Gastrocnemius medialis (tissue), 4 donors: Measurements from ENCODE around the gene KCNH2. TPM values are rescaled to one million over a fixed set of nuclear protein-coding genes. Genes with fewer than 3 reads are reported as not detected.

ENCODE experiments used
- ATAC-seq, 2 donors: fragments of 150-250 bp; one replicate each; pipeline ENCODE4 v1.9.1; 2016
- DNase-seq, 2 donors: peaks; one replicate each; pipeline ENCODE4 v3.0.0-alpha.2; 2019
- H3K27ac ChIP-seq, 4 donors: fragments of 200-600 bp; sonication (generic); 1 replicate in 1 of 4; 2 replicates in 3 of 4; pipeline ENCODE4 v1.5.1; 2016 to 2018; ENCODE audit warnings: mild to moderate bottlenecking in 2 of 4, moderate library complexity in 1 of 4
- H3K27me3 ChIP-seq, 3 donors: fragments of 200-600 bp; sonication (generic) in 2 of 3; 1 replicate in 1 of 3; 2 replicates in 2 of 3; pipeline versions ENCODE4 v1.5.1 to v1.6.0; 2016 to 2019; ENCODE audit warnings: mild to moderate bottlenecking in 1 of 3, moderate library complexity in 1 of 3
- H3K36me3 ChIP-seq, 2 donors: fragments of 200-600 bp; sonication (generic) in 1 of 2; one replicate each; pipeline ENCODE4 v1.5.1; 2017 to 2018
- H3K4me1 ChIP-seq, 2 donors: fragments of 200-600 bp; sonication (generic) in 1 of 2; one replicate each; pipeline ENCODE4 v1.5.1; 2016 to 2017; ENCODE audit warnings: mild to moderate bottlenecking in 2 of 2
- H3K4me3 ChIP-seq, 4 donors: fragments of 200-600 bp; sonication (generic) in 3 of 4; 1 replicate in 1 of 4; 2 replicates in 3 of 4; pipeline ENCODE4 v1.5.1; 2016 to 2019; ENCODE audit warnings: mild to moderate bottlenecking in 2 of 4
- H3K9me3 ChIP-seq, 3 donors: fragments of 200-600 bp; sonication (generic) in 2 of 3; 1 replicate in 1 of 3; 2 replicates in 2 of 3; pipeline ENCODE4 v1.5.1; 2016 to 2019
- POLR2A ChIP-seq, 2 donors: fragments of 450-650 bp; IDR thresholded peaks; one replicate each; pipeline ENCODE4 v1.6.1; 2017; ENCODE audit warnings: antibody characterized with exemption in 2 of 2, mild to moderate bottlenecking in 2 of 2, moderate library complexity in 2 of 2
- in situ Hi-C, 4 donors: fragments of 200-750 bp; cut with MboI; loops; one replicate each; pipeline versions ENCODE4 v1.15.0 to v1.8.0; 2017; ENCODE audit warnings: low sequenced_read_pairs in 4 of 4
- intact Hi-C: fragments of 100-400 bp; cut with DNase I; formaldehyde crosslinking; loops from one replicate; pipeline ENCODE4 v1.15.1; 2023; ENCODE audit warnings: low total_unique reads
- total RNA-seq, 4 donors: library from RNA; depleted of rRNA; stranded (reverse); fragments of >200 nt; gene quantifications; one replicate each; pipeline versions ENCODE4 v1.1.0 to v1.2.3, GENCODE V29; 2016
- TF ChIP-seq, protein P1 (sequence below), 5 experiments: fragments of 450-650 bp in 3 of 5; fragments of 200-600 bp in 2 of 5; sonication (generic) in 2 of 5; IDR thresholded peaks in 4 of 5; conservative IDR thresholded peaks in 1 of 5; 1 replicate in 4 of 5; 2 replicates in 1 of 5; pipeline ENCODE4 v1.5.1; 2016 to 2019; ENCODE audit warnings: antibody characterized with exemption in 5 of 5, mild to moderate bottlenecking in 3 of 5, moderate library complexity in 3 of 5

The KCNH2 gene
- total RNA-seq, 4 donors from 2014 or later = 0.19 to 1.00 (median 0.46) TPM; not detected in 1

DNA sequence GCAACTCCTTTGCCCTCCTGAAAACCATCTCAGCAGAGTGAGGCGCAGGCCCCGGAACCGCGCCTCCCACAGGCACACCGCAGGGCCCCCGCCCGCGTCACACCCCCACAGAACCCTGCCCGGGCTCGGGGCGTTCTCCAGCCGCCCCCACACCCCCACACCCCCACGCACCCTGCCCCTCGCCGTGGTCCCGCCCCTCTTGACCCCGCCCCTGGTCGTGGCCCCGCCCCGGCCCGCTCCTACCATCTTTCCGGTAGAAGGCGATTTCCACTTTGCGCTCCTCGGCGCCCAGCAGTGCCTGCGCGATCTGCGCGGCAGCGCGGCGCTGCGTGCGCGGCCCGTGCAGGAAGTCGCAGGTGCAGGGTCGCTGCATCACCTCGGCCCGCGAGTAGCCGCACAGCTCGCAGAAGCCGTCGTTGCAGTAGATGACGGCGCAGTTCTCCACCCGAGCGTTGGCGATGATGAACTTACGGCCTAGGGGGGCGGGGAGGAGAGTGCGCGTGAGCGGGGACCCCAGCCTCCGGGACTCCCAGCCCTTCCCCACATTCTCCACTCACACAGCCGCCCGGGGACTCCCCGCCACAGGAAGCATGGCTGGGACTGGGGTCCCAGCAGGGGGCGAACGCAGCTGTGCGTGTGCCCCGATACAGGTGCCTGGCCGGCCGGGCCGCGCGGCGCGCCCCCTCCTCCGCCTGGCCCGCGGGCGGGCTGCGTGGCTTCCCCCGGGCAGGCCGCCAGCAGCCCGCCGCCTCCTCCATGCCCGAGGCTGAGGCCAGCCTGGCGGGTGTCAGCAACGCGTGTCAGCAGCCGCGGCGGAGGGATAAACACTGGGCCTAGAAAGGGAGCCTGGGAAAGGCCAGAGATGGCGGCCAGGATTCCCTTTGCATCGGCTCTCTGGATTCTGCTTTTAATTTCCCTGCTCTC, 3.4 kb downstream of the KCNH2 start:
- ATAC-seq (no peak), DNase-seq (no peak)
- H3K4me1 ChIP-seq = peaks cover 6 to 26% of the 10 kb centered on the region in 2 donors

DNA sequence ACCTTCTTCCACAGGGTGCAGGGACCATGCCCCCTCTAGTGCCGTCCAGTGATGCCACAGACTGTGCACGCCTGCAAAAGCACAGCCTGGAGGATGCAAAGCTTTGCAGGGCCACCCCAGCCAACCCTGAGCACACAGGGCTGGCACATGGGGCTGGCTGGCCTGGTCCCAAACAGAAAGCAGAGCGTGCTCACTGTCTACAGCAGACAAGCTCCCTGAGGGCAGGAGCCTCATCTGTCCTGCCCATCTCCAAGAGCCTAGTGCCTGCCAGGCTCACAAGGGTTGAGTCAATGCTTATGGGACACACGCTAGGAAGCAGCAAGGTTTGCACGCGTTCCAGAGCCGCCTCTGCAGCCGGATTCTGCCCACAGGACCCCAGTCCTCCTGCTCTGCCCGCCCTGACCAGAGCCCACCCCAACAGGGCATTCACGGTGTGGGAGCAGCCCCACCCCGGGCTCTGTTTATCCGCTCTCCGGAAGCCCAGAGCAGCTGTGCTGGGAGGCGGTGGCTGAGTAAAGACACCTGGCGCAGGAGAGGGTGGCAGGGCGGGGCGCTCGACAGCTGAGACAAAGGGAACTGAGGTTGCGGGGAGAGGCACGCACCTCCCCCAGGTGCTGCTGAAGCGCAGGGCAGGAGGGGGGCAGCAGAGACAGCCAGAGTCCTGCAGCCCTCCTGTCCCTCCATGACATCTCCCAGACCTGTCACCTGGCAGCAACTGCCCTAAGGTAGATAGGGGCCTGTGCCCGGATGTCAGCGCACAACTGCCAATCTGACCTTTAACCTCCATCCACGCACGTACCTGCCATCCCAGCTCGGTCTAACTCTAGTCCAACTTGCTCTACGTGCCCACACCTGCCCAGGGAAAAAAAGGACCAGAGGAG, 4.3 kb downstream of the KCNH2 start:
- Histone ChIP-seq H3K27me3 (peaks cover 46 to 64% (median 47%) of the 10 kb centered on the region in 3 donors), H3K4me3 (no peak overlapping the region), H3K36me3 (no peaks in the 10 kb centered on the region), H3K27ac (no peak overlapping the region), H3K4me1 (peaks cover 8 to 34% of the 10 kb centered on the region in 2 donors), H3K9me3 (no peaks in the 10 kb centered on the region)
- intact Hi-C loops (no loop called here), in situ Hi-C loops (no loop called here)
- DNase-seq (no peak), ATAC-seq (no peak)
- TF ChIP-seq, protein P1, sequence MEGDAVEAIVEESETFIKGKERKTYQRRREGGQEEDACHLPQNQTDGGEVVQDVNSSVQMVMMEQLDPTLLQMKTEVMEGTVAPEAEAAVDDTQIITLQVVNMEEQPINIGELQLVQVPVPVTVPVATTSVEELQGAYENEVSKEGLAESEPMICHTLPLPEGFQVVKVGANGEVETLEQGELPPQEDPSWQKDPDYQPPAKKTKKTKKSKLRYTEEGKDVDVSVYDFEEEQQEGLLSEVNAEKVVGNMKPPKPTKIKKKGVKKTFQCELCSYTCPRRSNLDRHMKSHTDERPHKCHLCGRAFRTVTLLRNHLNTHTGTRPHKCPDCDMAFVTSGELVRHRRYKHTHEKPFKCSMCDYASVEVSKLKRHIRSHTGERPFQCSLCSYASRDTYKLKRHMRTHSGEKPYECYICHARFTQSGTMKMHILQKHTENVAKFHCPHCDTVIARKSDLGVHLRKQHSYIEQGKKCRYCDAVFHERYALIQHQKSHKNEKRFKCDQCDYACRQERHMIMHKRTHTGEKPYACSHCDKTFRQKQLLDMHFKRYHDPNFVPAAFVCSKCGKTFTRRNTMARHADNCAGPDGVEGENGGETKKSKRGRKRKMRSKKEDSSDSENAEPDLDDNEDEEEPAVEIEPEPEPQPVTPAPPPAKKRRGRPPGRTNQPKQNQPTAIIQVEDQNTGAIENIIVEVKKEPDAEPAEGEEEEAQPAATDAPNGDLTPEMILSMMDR (IDR thresholded peaks at IDR 0.05 in 4 of 5, conservative IDR thresholded peaks at IDR 0.05 in 1 of 5) = no peak
- no peak for TF ChIP-seq POLR2A (IDR thresholded peaks at IDR 0.05)

More for the DNA sequence above, 3.4 kb downstream of the KCNH2 start:
- intact Hi-C loops (no loop called here), in situ Hi-C loops (loop anchor here in 3 of 4 donors (25.0 kb wide), 1 partner anchor 187 kb away; no protein-coding TSS in a partner anchor)
- peak overlapping the region; percentile 24 to 40 (median 29) for H3K4me3 ChIP-seq
- no peaks in the 10 kb centered on the region for H3K36me3 ChIP-seq
- no peaks in the 10 kb centered on the region for H3K9me3 ChIP-seq
- no peak for TF ChIP-seq POLR2A (IDR thresholded peaks at IDR 0.05)
- TF ChIP-seq, protein P1 (IDR thresholded peaks at IDR 0.05 in 4 of 5, conservative IDR thresholded peaks at IDR 0.05 in 1 of 5) = peak in 1 of 5 experiments; percentile 16
- H3K27ac ChIP-seq = no peak overlapping the region
- H3K27me3 ChIP-seq = peaks cover 49 to 71% (median 56%) of the 10 kb centered on the region in 3 donors

DNA sequence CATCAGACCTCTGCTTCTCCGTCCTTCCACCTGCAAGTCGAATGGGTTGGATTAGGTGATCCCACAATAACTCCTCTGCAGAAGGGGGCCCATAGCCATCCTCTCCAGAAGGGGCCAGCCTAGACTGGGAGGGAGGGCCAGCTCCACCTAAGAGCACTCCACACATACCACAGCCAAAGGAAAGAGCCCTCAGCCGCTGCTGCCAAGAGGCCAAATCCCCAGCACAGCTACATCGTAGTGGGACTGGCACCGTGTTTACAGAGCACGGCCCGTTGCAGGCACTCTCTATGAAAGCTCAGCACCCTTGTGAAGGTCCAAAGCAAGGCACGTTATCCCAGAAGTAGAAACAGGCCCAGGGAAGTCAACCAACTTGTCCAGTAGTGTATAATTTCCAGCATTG, 5.4 kb downstream of the KCNH2 start:
- Histone ChIP-seq H3K27ac (no peak overlapping the region), H3K4me3 (no peak overlapping the region), H3K9me3 (no peaks in the 10 kb centered on the region), H3K27me3 (peaks cover 41 to 60% (median 43%) of the 10 kb centered on the region in 3 donors), H3K36me3 (no peaks in the 10 kb centered on the region), H3K4me1 (peaks cover 17 to 39% of the 10 kb centered on the region in 2 donors)
- DNase-seq = no peak
- TF ChIP-seq POLR2A (IDR thresholded peaks at IDR 0.05) = no peak
- TF ChIP-seq, protein P1 (IDR thresholded peaks at IDR 0.05 in 4 of 5, conservative IDR thresholded peaks at IDR 0.05 in 1 of 5) = no peak
- ATAC-seq = no peak
- in situ Hi-C loops = no loop called here
- intact Hi-C loops = no loop called here

DNA sequence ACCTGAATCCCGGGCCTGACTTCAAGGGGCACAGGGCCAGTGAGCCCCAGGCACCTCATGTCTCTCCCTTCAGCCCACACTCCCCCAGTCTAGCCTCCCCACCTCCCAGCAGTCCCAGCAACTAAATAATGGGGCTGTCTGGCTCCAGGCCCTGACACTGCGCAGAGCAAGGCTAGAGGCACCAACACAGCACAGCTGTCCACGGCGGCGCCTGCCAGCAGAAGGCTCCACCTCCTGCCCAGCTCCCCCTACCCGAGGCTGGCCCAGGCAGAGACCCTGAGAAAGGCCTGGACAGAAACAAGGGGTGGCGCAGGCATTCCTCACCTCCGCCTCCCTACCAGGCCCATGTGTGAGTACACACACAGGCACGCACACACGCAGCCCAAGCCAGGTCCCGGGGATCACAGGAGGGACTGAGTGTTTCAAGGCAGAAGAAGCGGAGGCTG, 6.1 kb downstream of the KCNH2 start:
- TF ChIP-seq POLR2A (IDR thresholded peaks at IDR 0.05) = no peak
- intact Hi-C loops (no loop called here), in situ Hi-C loops (no loop called here)
- Histone ChIP-seq H3K4me1 (peaks cover 24 to 34% of the 10 kb centered on the region in 2 donors), H3K27ac (no peak overlapping the region), H3K9me3 (no peaks in the 10 kb centered on the region), H3K4me3 (no peak overlapping the region), H3K27me3 (peaks cover 34 to 53% (median 39%) of the 10 kb centered on the region in 3 donors), H3K36me3 (no peaks in the 10 kb centered on the region)
- ATAC-seq (no peak), DNase-seq (no peak)
